Measurements from ENCODE around the gene SLC25A48. TPM values are rescaled to one million over a fixed set of nuclear protein-coding genes. Genes with fewer than 3 reads are reported as not detected.
"Not testable (repeated sequence)": the region's sequence is repeated elsewhere in the genome, so short reads cannot be mapped to it uniquely, and the experiment has no call there.

The SLC25A48 gene
- total RNA-seq, 2 experiments from 2014 or later: not detected

DNA sequence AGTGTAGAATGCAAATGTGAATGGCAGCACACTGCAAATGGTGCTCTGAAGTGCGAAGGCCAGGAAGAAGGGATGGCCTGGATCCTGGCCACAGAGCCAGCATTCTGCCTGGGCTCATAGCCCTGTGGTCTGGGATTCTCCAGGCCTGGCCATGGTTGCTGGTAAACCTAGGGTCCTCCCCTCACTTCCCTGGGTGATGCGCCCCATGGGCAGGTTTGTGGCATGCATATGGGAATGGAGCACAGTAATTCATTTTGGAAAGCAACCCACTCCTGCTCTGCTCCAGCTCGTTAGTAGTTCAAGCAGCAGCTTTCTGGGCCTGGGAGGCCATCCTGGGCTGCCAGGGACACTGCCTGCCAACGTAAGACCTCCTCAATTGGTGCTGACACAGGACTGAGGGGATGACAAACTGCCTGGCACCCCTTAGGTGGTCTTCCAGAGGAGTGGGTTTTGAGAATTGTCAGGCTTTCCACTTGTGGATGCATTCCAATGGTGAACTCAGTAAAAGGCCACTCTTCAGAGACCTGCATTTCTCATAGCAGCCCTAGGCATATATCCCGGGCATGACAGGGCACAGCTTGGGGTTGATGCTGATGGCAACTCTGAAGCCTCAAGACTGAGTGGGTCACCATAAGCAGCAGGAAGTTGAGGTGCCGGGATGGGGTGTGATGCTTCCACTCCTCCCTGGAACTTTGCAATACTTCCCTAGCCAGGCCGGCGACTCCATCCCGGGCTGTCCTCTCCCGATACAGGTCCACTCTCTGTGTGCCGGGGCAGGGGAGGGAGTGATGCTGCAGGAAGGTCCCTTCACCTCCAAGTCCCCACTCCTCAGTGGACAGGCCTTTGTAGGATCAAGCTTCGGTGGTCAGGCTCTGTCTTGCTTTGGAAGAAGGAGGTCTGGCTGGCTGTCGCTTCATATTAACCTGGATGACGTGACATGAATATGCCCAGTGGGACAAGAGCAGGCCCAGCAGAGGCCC, 1.2 kb upstream of the SLC25A48 start:
- DNase-seq: no peak
- peaks cover 61% of the 10 kb centered on the region for H3K27me3 Mint-ChIP-seq
- CTCF ChIA-PET: no interaction called here
- Histone ChIP-seq H3K36me3 (ENCODE audit: insufficient read depth, low read length) (no peaks in the 10 kb centered on the region), H3K27me3 (ENCODE audit: control insufficient read depth in 1 of 2, insufficient read depth in 2 of 2, low read length in 2 of 2) (peaks cover 21 to 35% of the 10 kb centered on the region in 2 experiments), H3K4me1 (ENCODE audit: insufficient read depth, low read length) (peaks cover 4% of the 10 kb centered on the region), H3K27ac (ENCODE audit: low read depth in 1 of 2, low read length in 2 of 2) (no peak overlapping the region), H3K4me3 (ENCODE audit: low read length) (no peak overlapping the region), H3K9me3 (ENCODE audit: control insufficient read depth in 1 of 2, insufficient read depth in 1 of 2, low read length in 2 of 2) (peaks cover 0 to 19% of the 10 kb centered on the region in 2 experiments)
- no peaks in the 10 kb centered on the region for H3K9me3 Mint-ChIP-seq
- H3K4me1 Mint-ChIP-seq (ENCODE audit: low read depth): no peaks in the 10 kb centered on the region
- intact Hi-C loops (cut with DNase I, micrococcal nuclease): no loop called here
- TF ChIP-seq, protein P1, sequence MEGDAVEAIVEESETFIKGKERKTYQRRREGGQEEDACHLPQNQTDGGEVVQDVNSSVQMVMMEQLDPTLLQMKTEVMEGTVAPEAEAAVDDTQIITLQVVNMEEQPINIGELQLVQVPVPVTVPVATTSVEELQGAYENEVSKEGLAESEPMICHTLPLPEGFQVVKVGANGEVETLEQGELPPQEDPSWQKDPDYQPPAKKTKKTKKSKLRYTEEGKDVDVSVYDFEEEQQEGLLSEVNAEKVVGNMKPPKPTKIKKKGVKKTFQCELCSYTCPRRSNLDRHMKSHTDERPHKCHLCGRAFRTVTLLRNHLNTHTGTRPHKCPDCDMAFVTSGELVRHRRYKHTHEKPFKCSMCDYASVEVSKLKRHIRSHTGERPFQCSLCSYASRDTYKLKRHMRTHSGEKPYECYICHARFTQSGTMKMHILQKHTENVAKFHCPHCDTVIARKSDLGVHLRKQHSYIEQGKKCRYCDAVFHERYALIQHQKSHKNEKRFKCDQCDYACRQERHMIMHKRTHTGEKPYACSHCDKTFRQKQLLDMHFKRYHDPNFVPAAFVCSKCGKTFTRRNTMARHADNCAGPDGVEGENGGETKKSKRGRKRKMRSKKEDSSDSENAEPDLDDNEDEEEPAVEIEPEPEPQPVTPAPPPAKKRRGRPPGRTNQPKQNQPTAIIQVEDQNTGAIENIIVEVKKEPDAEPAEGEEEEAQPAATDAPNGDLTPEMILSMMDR (IDR thresholded peaks at IDR 0.05): no peak
- H3K36me3 Mint-ChIP-seq (ENCODE audit: low read depth): no peaks in the 10 kb centered on the region
- no peak overlapping the region for H3K4me3 Mint-ChIP-seq
- ATAC-seq (ENCODE audit: poor library complexity): no peak
- H3K27ac Mint-ChIP-seq: no peak overlapping the region
- POLR2A ChIA-PET: no interaction called here

DNA sequence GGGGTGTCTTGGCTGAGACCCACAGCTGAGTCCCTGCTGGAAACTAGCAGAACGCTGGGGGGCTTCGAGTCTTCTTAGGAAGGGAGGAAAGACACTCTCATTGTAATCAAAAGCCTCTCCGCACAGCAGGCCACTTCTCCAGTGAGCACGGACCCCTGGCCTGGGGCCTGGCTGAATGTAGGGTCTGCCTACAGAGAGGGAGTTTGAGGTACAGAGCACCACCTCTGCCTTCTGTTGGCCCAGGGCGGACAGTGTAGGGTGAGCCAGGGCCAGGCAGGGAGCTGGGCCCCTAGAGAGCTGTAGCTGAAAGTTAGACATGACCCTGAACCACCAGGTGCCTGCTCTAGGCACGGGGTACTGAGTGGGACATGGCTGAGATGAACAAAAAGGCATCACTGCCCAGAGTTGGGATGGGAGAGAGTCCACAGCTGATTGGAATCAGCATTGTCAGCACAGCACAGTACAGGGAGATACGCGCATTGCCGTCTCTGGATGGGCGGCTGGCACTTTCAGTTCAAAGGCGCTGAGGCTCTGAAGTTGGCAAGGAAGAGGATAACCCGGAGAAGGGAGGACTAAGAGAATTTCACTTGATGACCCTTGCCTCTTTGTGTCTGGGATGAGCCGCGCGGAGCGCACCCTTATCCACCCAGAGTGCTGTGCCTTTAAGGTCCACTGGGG, 363 bp upstream of the SLC25A48 start:
- H3K9me3 Mint-ChIP-seq: no peaks in the 10 kb centered on the region
- no peaks in the 10 kb centered on the region for H3K4me1 Mint-ChIP-seq (ENCODE audit: low read depth)
- H3K9me3 ChIP-seq (ENCODE audit: control insufficient read depth in 1 of 2, insufficient read depth in 1 of 2, low read length in 2 of 2): peaks cover 3 to 26% of the 10 kb centered on the region in 2 experiments
- TF ChIP-seq, protein P1 (IDR thresholded peaks at IDR 0.05): no peak
- no peak overlapping the region for H3K27ac ChIP-seq (ENCODE audit: low read depth in 1 of 2, low read length in 2 of 2)
- intact Hi-C loops (cut with DNase I, micrococcal nuclease): no loop called here
- H3K4me3 ChIP-seq (ENCODE audit: low read length): no peak overlapping the region
- H3K36me3 ChIP-seq (ENCODE audit: insufficient read depth, low read length): no peaks in the 10 kb centered on the region
- ChIA-PET POLR2A (no interaction called here), CTCF (no interaction called here)
- H3K4me1 ChIP-seq (ENCODE audit: insufficient read depth, low read length): peaks cover 4% of the 10 kb centered on the region
- H3K36me3 Mint-ChIP-seq (ENCODE audit: low read depth): no peaks in the 10 kb centered on the region
- H3K27ac Mint-ChIP-seq: no peak overlapping the region
- DNase-seq: no peak
- peaks cover 61% of the 10 kb centered on the region for H3K27me3 Mint-ChIP-seq
- H3K4me3 Mint-ChIP-seq: no peak overlapping the region
- peaks cover 21 to 35% of the 10 kb centered on the region in 2 experiments for H3K27me3 ChIP-seq (ENCODE audit: control insufficient read depth in 1 of 2, insufficient read depth in 2 of 2, low read length in 2 of 2)
- no peak for ATAC-seq (ENCODE audit: poor library complexity)

DNA sequence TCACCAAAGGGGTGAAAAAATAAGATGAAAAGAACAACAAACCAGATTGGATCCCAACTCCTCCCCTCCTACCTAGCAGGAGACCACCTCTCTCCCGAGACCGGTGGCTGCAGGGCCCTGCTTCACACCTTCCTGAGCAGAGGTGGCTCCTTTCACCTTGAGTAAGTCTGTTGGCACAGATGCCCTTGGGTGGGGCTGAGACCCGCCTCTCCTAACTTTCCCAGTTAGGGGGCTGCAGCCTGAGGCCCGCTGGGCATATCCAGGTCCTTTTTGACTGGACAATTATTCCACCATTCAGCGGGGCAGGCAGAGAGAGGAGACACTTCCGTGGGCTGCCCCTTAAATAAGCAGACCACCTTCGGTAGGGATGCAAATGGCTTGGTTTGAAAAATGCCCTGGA, 1.3 kb downstream of the SLC25A48 start:
- no peaks in the 10 kb centered on the region for H3K36me3 ChIP-seq (ENCODE audit: insufficient read depth, low read length)
- ChIA-PET POLR2A (no interaction called here), CTCF (no interaction called here)
- Mint-ChIP-seq H3K4me1 (ENCODE audit: low read depth) (no peaks in the 10 kb centered on the region), H3K4me3 (no peak overlapping the region), H3K27me3 (peaks cover 57% of the 10 kb centered on the region), H3K36me3 (ENCODE audit: low read depth) (no peaks in the 10 kb centered on the region), H3K27ac (no peak overlapping the region), H3K9me3 (no peaks in the 10 kb centered on the region)
- no peak overlapping the region for H3K4me3 ChIP-seq (ENCODE audit: low read length)
- H3K27me3 ChIP-seq (ENCODE audit: control insufficient read depth in 1 of 2, insufficient read depth in 2 of 2, low read length in 2 of 2): peaks cover 17 to 30% of the 10 kb centered on the region in 2 experiments
- H3K4me1 ChIP-seq (ENCODE audit: insufficient read depth, low read length): peaks cover 4% of the 10 kb centered on the region
- TF ChIP-seq, protein P1 (IDR thresholded peaks at IDR 0.05): no peak
- intact Hi-C loops (cut with DNase I, micrococcal nuclease): no loop called here
- H3K9me3 ChIP-seq (ENCODE audit: control insufficient read depth in 1 of 2, insufficient read depth in 1 of 2, low read length in 2 of 2): peaks cover 3 to 26% of the 10 kb centered on the region in 2 experiments
- H3K27ac ChIP-seq (ENCODE audit: low read depth in 1 of 2, low read length in 2 of 2): no peak overlapping the region
- DNase-seq (no peak), ATAC-seq (ENCODE audit: poor library complexity) (no peak)

DNA sequence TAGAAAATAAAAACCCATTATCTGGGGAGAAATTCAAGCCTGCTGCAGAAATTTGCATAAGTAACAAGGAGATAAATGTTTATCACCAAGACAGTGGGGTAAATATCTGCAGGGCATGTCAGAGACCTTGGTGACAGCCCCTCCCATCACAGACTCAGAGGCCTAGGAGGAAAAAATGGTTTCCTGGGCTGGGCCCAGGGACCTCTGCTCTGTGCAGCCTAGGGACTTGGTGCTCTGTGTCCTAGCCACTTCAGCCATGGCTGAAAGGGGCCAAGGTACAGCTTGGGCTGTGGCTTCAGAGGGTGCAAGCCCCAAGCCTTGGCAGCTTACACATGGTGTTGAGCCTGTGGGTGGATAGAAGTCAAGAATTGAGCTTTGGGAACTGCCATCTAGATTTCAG, 3.9 kb downstream of the SLC25A48 start:
- ATAC-seq (ENCODE audit: poor library complexity); H3K36me3 Mint-ChIP-seq (ENCODE audit: low read depth); H3K4me3 Mint-ChIP-seq; H3K4me1 Mint-ChIP-seq (ENCODE audit: low read depth); DNase-seq; H3K4me1 ChIP-seq (ENCODE audit: insufficient read depth, low read length); intact Hi-C loops (cut with DNase I, micrococcal nuclease); POLR2A ChIA-PET; H3K9me3 Mint-ChIP-seq; CTCF ChIA-PET; H3K27ac ChIP-seq (ENCODE audit: low read depth in 1 of 2, low read length in 2 of 2); H3K27ac Mint-ChIP-seq; H3K36me3 ChIP-seq (ENCODE audit: insufficient read depth, low read length); H3K4me3 ChIP-seq (ENCODE audit: low read length): not testable (repeated sequence)
- H3K27me3 ChIP-seq (ENCODE audit: control insufficient read depth in 1 of 2, insufficient read depth in 2 of 2, low read length in 2 of 2): peaks cover 18 to 29% of the 10 kb centered on the region in 2 experiments
- peaks cover 54% of the 10 kb centered on the region for H3K27me3 Mint-ChIP-seq
- H3K9me3 ChIP-seq (ENCODE audit: control insufficient read depth in 1 of 2, insufficient read depth in 1 of 2, low read length in 2 of 2): peaks cover 3 to 22% of the 10 kb centered on the region in 2 experiments
